Progenitor cell of endocrine pancreas (in vitro differentiated cells): Measurements from ENCODE around the gene IMP3. TPM values are rescaled to one million over a fixed set of nuclear protein-coding genes. Genes with fewer than 3 reads are reported as not detected.

Experiments
- DNase-seq: peaks from one replicate; pipeline ENCODE4 v3.0.0; 2021; ENCODE audit warnings: low spot score; ENCODE audit not compliant: unreplicated experiment
- H3K27ac Mint-ChIP-seq: 2 replicates; pipeline ENCODE4 v1.8.0; 2021; ENCODE audit warnings: mild to moderate bottlenecking, moderate library complexity, mixed read lengths
- H3K27me3 Mint-ChIP-seq: 2 replicates; pipeline ENCODE4 v1.8.0; 2021; ENCODE audit warnings: mixed read lengths
- H3K36me3 Mint-ChIP-seq: 2 replicates; pipeline ENCODE4 v1.8.0; 2022; ENCODE audit warnings: mixed read lengths; ENCODE audit not compliant: insufficient read depth
- H3K4me1 Mint-ChIP-seq: 2 replicates; pipeline ENCODE4 v1.8.0; 2021; ENCODE audit warnings: low read depth, mixed read lengths
- H3K4me3 Mint-ChIP-seq: 2 replicates; pipeline ENCODE4 v1.8.0; 2021; ENCODE audit warnings: low read depth, mild to moderate bottlenecking, moderate library complexity, mixed read lengths
- H3K9me3 Mint-ChIP-seq: 2 replicates; pipeline ENCODE4 v1.8.0; 2021; ENCODE audit warnings: low read depth, mixed read lengths
- total RNA-seq: library from RNA; stranded (reverse); gene quantifications from 2 replicates; pipeline ENCODE4 v1.2.1, GENCODE V29; 2021
- TF ChIP-seq, protein P1 (sequence below): fragments of 200-600 bp; sonication (generic); IDR thresholded peaks from one replicate; pipeline ENCODE4 v1.5.0; 2021; ENCODE audit warnings: antibody characterized with exemption, mild to moderate bottlenecking; ENCODE audit not compliant: unreplicated experiment

IMP3 gene
- total RNA-seq, 1 donor from 2014 or later: 54.0 TPM

DNA sequence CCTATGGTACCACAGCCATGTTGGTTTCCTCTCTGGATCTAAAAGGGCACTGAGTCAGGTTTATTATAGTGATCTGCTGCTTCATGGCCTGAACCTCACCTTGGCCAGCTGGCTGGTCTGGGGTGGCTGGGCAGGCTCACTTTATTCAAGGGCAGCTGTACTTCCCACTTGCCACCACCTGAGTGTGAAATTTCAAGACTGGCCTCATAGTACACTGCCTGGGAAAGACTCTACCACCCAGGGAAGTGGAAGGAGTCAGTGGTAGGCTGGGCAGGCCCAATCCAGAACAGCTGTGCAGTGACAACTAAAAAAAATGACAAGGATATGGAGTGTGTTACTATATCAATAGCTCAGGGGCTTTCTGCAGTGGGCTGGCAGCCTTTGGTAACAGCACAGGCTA is 23.3 kb downstream of the IMP3 start:
- Mint-ChIP-seq H3K36me3 (peaks cover 20% of the 10 kb centered on the region), H3K4me3 (no peak overlapping the region)

DNA sequence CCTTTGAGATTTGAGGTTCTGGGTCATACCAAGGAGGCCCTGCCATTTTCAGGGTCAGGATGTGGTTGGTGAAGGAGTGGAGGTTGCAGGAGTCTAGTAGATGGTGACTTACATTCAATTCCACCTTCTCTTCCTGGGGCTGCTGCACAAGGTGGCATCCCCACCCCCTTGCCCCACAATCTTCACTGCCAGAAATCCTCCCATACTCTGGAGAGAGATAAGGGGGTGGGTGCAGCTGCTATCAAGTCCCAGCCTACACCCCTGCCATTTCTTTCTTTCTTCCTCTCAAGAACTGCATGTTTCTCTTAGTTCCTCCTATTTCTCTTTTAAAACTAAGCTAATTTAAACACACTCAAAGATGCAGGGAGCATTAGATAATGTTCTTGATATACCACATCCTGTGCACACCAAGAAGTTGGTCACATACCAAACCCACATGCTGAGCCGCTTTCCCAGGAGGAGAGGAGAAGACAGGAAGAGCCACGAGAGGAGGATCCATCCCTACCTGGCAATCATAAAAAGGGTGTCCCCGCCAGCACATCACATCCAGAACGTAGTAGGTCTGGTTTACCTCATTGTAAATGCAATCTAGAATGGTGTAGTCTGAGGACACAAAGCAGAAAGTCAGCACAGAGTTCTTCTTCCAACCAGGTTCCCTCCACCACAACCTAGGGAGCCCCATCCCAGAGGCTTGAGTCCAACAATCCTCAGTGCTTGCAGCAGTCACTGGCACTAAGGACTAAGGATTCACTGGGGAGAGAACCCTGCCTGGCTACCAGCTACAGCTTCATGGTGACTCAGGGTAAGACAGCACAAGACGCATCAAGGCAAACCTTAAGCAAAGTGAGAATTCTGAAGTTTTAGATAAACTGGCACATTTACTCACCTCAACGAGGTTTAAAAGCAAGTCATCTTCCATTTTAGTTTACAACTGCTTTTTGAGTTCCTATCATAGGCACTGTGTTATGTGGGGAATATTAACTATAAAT is 33.0 kb downstream of the IMP3 start:
- DNase-seq: no peak
- TF ChIP-seq, protein P1, sequence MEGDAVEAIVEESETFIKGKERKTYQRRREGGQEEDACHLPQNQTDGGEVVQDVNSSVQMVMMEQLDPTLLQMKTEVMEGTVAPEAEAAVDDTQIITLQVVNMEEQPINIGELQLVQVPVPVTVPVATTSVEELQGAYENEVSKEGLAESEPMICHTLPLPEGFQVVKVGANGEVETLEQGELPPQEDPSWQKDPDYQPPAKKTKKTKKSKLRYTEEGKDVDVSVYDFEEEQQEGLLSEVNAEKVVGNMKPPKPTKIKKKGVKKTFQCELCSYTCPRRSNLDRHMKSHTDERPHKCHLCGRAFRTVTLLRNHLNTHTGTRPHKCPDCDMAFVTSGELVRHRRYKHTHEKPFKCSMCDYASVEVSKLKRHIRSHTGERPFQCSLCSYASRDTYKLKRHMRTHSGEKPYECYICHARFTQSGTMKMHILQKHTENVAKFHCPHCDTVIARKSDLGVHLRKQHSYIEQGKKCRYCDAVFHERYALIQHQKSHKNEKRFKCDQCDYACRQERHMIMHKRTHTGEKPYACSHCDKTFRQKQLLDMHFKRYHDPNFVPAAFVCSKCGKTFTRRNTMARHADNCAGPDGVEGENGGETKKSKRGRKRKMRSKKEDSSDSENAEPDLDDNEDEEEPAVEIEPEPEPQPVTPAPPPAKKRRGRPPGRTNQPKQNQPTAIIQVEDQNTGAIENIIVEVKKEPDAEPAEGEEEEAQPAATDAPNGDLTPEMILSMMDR: no peak
- H3K4me1 Mint-ChIP-seq: no peaks in the 10 kb centered on the region
- no peak overlapping the region for H3K4me3 Mint-ChIP-seq
- H3K27me3 Mint-ChIP-seq: no peaks in the 10 kb centered on the region
- peaks cover 20% of the 10 kb centered on the region for H3K36me3 Mint-ChIP-seq
- no peaks in the 10 kb centered on the region for H3K9me3 Mint-ChIP-seq
- H3K27ac Mint-ChIP-seq: no peak overlapping the region

More for the DNA sequence above, 23.3 kb downstream of the IMP3 start:
- H3K27me3 Mint-ChIP-seq: no peaks in the 10 kb centered on the region
- DNase-seq: no peak
- H3K4me1 Mint-ChIP-seq: no peaks in the 10 kb centered on the region
- H3K9me3 Mint-ChIP-seq: no peaks in the 10 kb centered on the region
- TF ChIP-seq, protein P1: no peak
- H3K27ac Mint-ChIP-seq: no peak overlapping the region

DNA sequence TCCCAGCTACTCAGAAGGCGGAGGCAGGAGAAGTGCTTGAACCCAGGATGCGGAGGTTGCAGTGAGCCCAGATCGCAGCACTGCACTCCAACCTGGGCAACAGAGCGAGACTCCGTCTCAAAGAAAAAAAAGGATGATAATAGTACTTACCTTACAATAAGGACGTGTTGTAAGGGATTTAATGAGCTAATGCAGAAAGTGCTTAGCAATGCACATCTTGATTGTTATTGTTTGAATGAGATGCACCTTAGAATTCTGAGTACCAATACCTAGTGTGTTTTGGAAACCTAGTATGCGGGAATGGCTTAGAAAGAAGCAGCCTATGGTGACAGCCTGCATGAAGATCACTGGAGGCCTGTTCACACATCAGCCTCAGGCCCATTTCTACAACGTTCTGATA is 34.0 kb downstream of the IMP3 start:
- Mint-ChIP-seq H3K36me3 (peaks cover 18% of the 10 kb centered on the region), H3K27me3 (no peaks in the 10 kb centered on the region), H3K4me1 (no peaks in the 10 kb centered on the region), H3K27ac (no peak overlapping the region), H3K4me3 (no peak overlapping the region), H3K9me3 (no peaks in the 10 kb centered on the region)
- TF ChIP-seq, protein P1: no peak
- no peak for DNase-seq

DNA sequence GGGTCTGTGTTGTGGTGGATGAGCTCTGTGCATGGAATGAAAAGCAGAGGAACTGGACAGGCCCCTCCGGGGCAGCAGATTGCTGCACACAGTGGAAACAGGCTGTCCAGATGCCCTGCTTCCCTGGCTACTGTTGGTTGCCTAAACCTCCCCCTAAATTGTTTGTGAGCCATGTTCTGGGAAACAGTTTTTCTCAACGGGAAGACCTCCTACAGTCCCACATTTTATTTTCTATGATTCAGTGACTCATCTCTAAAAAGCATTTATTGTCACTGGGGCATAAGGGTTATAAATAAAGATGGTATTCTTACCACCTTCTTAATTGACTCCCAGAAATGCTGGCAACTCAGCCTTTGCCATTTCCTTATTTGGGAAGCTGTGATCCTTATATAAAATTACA is 40.6 kb downstream of the IMP3 start:
- peaks cover 20% of the 10 kb centered on the region for H3K36me3 Mint-ChIP-seq
- TF ChIP-seq, protein P1: no peak
- DNase-seq: no peak
- H3K27me3 Mint-ChIP-seq: no peaks in the 10 kb centered on the region
- no peaks in the 10 kb centered on the region for H3K9me3 Mint-ChIP-seq
- no peak overlapping the region for H3K4me3 Mint-ChIP-seq
- H3K27ac Mint-ChIP-seq: no peak overlapping the region
- peaks cover 14% of the 10 kb centered on the region for H3K4me1 Mint-ChIP-seq

DNA sequence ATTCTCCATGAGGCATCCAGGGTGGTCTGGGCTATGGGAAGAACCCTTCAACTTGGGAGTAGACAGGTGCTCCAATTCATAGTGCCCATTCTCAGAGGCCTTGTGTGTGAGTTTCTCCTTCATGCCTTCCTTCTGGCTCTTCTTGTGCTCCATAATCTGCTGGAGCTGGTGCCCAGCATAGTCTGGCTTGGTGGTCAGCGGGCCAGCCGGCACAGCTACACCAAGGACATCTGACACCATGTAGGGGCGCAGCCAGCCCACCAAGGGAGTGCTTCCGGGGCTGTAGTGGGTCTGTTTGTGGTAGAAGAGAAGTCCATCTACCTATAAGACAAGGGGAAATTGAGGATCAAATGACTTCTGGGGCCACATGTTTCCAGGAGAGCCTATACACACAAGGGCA is 41.7 kb downstream of the IMP3 start:
- H3K36me3 Mint-ChIP-seq: peaks cover 20% of the 10 kb centered on the region
- H3K27ac Mint-ChIP-seq: no peak overlapping the region
- TF ChIP-seq, protein P1: no peak
- no peak for DNase-seq
- no peak overlapping the region for H3K4me3 Mint-ChIP-seq
- H3K9me3 Mint-ChIP-seq: no peaks in the 10 kb centered on the region
- peaks cover 14% of the 10 kb centered on the region for H3K4me1 Mint-ChIP-seq
- no peaks in the 10 kb centered on the region for H3K27me3 Mint-ChIP-seq
